HG03159 (cell line): ENCODE measurements around the gene GALNT16.
"Not testable (repeated sequence)": the region's sequence is repeated elsewhere in the genome, so short reads cannot be mapped to it uniquely, and the experiment has no call there.

ENCODE experiments used
- ATAC-seq: cut with Tn5 transposase; IDR thresholded peaks from one replicate; pipeline ENCODE4 v1.9.1; 2021; ENCODE audit warnings: mild to moderate bottlenecking, moderate library complexity; ENCODE audit not compliant: unreplicated experiment

Gene GALNT16

DNA sequence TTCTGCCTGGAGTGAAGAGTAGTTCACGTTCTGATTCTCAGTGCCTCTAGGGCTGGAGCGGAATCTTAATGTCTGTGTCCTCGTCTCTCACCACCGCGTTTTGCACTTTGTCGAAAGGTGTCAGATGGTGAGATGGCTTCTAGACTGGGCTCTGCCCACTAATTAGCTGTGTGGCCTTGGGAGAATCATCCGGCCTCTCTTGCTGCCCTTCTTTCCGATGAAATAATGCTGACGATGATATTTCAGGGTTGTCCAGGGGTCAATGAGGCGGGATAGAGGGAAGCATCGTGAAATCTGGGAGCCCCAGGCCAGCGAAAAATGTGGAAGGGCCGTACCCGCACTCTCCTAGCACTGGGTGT is 811 bp upstream of the GALNT16 start:
- ATAC-seq = no peak

DNA sequence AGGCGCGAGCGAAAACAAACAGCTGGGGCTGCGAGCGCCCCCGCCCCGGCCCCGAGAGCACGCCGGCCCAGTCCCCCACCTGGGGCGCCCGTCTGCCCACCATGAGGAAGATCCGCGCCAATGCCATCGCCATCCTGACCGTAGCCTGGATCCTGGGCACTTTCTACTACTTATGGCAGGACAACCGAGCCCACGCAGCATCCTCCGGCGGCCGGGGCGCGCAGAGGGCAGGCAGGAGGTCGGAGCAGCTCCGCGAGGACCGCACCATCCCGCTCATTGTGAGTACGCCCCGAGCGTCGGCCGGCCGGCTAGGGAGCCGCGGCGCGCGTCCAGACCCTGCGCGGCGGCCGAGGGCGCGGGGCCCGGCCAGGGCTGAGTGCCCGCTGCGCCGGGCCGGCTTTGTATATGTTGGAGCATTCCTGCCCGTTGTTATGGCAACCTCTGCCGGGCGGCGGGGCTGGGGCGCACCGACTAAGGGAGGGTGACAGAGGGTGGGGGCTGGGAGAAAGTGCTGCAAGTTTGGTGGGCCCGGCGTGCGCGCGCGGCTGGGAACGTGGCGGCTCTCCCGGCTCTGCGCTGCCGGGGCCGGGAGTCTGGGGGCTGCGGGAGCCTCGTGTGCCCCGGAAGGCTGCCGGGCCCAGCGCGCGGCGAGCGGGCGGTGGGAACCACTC is 367 bp downstream of the GALNT16 start:
- ATAC-seq = no peak

DNA sequence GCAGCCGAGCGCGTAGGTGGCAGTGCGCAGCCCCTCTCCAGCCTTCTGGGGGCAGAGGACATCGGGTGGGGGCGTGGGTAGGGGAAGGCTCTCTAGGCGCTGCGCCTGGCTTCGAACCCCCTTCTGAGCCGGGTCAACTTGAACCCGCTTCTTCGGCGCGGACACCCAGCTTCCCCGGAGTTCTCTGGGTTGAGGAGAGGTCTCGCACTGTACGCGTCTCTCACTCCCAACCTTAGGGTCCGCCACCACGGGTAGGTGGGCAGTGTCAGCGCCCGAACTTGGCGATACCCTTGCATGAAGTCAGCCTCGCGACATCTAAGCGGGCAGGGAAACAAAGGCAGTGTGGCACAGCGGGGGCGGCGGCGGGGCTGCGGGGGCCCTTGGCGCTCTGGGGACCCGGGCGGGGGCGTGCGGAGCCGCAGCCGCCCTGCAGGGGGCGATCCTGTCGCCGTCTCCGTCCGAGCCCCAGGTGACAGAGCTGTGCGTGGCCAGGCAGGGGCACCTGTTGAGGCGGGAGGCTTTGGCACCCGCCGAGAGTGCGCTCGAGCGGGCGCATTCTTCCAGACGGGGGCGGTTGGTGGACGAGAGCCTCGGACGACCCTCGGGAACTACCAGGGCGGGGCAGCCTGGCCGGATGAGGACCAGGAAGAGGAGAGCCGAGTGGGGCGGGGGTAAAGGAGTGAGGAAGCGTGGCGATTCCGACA is 1.1 kb downstream of the GALNT16 start:
- no peak for ATAC-seq

DNA sequence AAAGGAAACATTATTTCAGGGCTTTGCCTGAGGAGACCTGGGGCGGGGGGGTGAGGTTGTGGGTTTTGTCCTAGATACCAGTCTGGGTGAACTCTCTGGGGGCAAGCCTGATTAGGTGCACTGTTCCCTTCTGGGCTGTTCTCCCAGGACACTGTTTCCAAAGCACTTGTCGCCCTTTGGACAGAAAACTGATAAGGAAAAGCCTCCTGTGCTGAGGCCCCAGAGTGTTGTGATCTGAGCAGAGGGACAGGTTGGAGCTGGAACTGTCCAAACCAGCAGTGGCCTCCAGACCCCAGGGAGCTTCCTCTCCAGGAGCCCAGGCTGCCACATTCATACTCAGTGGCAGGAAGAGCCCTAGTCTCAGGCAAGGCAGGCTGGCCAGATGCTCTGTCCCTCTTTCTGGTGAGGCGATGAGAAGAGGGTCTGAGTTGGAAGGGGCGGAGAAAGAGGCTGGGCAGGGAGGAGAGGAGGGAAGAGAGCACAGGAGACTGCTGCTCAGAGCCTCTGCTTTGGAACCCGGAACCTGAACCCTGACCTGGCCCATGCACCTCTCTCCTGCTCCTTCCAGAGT is 1.9 kb downstream of the GALNT16 start:
- no peak for ATAC-seq

DNA sequence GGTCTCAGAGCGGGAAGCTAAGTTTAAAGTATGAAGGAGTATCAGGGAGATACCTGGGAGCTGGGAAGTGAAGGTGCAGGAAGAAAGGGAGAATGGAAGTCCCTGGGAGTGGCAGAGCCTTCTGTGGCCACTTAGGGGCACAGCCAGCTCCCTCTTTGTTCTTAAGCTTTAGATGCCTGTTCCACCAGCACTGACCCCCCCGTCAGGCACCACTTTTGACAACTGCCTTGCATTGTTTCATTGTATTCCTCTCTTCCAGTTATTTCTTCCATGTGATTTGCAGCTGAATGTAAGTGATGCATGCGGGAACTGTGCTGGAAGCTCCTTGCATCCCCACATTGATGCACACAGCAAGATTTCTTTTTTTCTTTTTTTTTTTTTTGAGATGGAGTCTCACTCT is 2.6 kb downstream of the GALNT16 start:
- ATAC-seq = no peak

DNA sequence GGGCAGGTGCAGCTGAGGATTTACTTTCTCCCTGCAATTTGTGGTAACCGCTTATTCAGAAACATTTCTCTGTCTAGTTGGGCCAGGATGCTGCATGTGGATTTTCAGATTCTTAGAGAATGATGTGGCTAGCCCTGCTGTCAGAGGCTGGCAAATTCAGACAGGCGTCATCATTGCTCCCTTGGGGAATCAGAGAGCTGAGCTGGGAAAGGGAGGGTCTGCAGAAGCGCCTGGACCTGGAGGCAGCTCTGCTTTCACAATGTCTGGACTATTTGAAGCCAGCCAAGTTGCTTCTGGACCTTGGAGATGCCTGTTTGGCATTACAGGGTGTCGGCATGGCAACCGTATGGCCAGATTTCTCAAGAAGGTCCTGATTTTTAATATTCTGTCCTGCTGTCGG is 3.4 kb downstream of the GALNT16 start:
- ATAC-seq = no peak

DNA sequence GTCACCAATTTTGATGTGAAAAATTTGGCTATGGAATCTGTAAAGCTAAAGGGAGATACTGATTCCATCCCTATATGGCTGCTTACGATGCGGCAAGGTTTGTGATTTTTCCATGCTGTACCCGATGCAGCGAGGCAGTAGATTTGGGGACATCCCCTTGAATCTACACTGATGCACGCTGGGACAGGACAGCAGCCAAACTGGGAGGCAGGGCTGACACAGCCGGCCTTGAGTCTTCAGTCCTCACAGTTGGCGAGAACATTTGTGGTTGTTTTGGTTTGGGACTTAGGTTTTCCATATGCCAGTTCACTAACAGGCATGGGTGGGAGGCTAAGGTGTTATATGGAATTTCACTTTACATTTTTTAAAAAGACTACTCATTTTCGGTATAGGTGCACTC is 3.8 kb downstream of the GALNT16 start:
- ATAC-seq = no peak

DNA sequence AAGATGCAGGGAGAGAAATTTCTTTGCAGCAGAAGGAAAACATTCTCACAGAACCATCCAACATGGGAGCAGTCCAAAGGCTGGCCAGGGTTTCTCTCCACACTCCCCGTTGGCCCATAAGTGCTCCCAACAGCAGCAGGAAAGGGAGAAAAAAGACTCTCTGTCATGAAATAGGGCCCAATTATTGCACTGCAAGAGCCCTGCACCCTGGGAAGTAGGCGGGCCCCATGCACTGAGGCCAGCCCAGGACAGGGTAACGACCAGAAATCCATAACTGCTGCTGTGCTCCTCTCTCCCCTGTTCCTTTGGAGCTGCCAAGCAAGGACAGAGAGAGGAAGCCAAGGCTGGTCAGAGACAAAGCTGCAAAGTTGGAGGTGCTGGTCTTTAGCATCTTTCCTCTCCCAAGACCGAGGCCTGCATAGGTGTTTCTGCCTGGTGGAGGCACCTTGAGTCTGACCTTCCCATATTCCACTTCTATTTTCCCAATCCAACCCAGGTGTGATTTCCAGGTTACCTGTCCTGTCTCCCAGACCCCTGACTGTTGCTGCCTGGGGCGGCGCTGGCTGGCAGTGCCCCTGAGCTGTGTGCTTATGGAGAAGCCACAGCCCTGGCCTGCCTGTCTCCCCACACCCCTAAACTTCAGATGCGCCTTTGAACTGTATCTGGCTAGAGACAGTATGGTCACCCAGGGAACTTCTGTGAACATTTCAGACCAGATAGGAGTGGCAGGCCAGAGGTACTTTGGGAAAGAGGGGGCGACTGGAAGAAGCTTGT is 6.8 kb downstream of the GALNT16 start:
- ATAC-seq = no peak

DNA sequence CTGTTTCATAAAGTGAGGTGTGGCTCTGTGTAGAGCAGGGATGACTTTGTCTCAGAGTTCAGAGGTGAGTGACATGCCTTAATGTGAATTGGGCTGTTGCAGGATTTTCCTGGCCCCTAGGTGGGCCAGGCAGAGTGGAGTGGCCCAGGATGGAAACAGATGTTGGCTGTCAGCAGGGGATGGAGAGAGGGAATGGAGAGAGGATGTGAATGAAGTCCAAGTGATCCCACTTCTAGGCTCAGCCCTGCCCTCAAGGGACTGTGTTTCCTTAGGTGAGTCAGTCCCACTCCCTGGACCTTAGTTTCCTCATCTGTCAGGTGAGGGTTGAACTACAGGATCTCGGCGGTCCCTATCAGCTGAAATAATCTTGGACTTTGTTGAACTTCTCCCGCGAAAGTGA is 7.5 kb downstream of the GALNT16 start:
- no peak for ATAC-seq

DNA sequence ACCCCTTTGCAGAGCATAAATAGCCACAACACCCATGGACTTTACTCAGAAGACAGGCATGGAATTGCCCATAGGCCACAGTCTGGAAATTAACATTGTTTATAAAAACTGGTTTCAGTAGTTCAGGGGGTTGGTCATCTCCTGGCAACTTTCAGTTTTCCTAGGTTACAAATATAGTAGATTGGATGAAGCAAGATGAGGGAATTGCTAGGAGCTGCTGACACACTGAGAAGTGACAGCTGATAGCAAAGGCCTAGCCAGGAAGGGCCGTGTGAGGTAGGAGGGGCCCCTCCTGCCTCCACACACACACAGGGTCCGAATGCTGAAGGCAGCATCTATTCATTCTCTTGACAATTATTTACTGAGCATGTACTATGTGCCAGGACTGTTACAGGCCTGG is 8.3 kb downstream of the GALNT16 start:
- ATAC-seq = no peak

DNA sequence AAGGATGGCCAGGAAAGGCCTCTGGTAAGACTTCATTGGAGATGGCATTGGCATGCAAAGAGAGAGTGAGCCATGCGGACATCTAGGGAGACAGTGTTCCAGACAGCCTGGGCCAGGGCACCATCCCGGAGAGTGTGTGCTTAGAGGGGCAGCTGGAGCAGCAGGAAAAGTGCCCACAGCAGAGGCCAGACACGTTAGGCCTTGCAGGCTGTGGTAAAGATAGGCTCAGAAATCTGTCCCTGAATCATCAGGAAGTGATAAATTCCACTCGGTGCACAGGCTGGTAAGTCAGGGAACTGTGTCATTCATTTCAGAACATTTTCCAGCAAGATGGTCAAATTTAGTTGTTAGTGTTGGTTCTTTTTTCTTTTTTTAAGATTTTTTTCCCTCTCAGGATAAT is 8.8 kb downstream of the GALNT16 start:
- ATAC-seq = no peak

DNA sequence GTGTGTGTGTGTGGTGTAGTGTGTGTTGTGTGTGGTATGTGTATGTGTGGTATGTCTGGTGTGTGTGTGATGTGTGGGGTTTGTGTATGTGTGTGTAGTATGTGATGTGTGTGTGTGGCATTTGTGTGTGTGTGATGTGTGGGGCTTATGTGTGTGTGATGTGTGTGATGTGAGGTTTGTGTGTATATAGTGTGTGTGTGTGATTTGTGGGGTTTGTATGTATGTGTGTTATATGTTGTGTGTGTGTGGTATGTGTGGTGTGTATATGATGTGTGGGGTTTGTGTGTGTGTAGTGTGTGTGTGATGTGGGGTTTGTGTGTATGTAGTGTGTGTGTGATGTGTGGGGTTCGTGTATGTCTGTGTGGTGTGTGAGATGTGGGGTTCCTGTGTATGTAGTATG is 9.4 kb downstream of the GALNT16 start:
- ATAC-seq = no peak

DNA sequence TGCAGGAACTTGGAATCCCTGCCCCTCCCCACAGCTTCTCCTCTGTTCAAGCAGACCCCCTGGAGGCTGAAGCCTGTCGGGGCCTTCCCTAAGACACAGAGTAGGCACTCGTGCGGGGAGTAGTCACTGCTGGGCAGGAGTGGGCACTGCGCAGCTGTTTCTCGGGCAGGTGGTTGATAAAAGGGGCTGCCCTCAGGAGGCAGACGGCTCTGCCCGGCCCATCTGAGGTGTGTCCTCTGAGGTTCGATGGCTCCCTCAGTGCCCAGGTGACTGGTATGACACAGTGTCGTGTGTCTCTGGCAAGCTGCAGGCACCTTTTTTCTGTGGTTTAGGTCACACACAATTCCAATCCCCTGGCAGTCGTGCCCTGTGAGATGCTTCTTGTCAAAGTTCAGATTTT is 10.1 kb downstream of the GALNT16 start:
- ATAC-seq = no peak

DNA sequence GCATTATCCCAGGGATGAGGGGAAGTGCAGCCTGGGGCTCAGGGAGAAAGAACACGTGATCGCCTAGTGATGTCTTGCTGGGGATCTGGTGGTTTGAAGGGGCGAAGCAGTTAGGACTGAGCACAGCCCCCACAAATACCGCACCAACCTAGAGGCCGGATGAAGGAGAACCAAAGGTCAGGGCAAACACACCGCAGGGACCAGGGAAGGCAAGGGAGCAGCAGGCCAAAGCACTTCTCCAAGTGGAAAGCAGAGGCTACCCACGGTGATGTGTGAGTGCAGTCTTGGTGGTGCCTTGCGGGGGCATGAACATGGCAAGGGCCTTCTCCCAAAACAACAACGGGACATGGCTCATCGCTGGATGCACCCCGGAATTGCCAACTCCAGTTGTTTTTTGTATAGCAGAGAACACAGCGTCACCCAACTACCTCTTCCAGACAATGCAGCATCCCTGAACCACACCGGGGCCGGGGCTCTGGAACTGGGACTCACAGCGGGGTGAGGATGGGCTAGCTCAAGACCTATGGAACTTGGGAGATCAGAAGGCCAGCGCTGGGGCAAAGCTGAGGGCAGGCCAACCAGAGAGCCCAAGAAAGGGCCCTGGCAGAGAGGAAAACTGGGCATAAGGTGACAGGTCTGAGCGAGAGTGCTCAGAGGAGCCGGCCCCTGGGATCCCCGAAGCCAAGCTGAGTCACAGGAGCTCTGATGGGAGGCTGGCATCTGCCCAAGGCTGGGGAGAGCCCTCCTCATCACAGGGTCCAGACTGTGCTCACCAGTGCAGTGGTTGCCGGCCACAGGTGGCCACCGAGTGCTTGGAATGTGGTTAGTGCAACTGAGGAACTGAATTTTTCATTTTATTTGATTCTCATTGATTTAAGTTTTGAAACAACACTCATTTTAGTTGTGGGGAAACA is 11.1 kb downstream of the GALNT16 start:
- no peak for ATAC-seq

DNA sequence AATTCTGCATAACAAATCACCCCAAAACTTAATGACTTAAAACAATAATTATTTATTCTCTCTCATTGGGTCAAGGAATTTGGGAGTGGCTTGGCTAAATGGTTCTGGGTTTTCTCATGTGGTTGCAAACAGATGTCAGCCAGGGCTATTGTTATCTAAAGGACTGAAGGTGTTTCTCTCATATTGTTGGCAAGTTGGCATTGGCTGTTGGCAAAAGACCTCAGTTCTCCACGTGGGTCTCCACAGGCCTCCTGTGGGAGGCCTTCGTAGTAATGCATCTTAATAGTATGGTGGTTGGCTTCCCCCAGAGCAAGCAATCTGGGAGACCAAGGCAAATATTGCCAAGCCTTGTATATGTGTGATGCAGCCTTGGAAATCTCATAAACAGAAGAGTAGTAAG is 14.4 kb downstream of the GALNT16 start:
- no peak for ATAC-seq

DNA sequence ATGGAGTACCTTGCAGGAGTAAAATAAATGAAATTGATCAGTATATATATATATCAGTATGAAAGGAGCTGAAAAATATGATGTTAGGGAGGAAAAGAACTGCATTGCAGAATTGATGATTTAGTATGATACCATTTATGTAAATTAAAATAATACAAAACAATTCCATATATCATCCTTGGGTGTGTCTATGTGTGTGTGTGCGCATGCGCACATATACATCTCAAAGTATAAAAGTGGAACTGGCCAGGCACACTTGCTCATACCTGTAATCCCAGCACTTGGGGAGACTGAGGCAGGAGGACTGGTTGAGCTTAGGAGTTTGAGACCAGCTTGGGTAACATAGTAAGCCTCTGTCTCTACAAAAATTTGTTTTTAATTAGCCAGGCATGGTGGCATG is 15.4 kb downstream of the GALNT16 start:
- ATAC-seq = no peak

DNA sequence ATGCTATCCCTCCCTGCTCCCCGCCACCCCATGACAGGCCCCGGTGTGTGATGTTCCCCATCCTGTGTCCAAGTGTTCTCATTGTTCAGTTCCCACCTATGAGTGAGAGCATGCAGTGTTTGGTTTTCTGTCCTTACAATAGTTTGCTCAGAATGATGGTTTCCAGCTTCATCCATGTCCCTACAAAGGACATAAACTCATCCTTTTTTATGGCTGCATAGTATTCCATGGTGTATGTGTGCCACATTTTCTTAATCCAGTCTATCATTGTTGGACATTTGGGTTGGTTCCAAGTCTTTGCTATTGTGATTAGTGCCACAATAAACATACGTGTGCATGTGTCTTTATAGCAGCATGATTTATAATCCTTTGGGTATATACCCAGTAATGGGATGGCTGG is 17.4 kb downstream of the GALNT16 start:
- not testable (repeated sequence) for ATAC-seq

DNA sequence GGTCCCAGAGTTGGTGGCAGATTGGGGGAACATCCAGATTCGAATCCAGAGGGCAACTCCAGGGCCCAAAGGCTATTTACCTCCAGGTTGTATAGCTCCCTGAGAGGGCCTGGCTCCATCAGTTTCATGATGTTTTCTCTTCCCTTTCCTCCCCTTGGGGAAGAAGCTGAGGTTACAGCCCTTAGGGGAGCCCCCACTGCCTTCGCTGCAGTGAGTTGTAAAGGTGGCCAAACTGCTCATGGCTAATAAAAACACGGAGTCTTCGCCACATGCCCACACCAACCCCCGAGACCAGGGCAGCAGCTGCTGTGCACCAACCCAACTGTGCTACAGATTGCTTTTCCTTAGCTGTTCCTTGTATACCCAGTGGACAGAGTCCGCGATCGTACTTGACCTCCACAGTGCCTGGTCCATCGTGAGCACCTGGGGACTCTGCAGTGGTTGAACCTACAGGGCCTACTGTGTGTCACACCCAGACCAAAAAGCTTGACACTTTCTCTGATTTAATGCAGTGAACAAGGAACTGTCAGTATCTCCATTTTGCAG is 20.9 kb downstream of the GALNT16 start:
- no peak for ATAC-seq

DNA sequence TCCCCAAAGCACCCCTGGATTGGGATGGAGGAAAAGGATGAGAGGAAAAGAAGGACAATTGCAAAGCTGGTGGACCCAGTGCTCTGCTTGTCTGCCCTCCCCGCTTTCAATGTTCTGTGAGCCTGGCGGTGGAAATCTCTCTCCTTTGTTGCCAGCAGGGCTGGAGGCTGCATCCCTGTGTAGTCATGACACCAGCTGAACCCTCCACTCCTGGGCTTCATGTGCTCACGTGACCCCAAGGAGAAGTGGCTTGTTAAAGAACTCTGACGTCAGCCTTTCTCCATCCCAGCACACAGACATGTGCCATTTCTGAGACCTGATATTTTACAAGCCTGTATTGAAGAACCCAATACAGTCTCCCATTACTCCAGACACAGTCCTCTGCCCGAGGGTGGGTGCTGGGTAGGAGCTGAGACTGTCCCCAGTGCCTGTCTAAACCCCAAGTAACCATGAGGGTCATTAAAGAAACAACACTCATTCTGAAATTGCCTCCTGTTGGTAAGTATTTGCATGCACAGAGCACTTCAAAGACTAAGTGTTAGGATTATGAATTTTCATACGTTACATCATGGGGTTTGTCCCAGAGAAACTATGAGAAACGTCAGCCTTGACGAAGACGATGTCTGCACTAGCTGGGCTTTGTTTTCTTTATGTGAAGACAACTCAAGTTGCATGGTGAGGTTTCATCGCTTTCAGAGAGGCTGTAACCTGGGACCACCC is 21.7 kb downstream of the GALNT16 start:
- ATAC-seq = no peak

DNA sequence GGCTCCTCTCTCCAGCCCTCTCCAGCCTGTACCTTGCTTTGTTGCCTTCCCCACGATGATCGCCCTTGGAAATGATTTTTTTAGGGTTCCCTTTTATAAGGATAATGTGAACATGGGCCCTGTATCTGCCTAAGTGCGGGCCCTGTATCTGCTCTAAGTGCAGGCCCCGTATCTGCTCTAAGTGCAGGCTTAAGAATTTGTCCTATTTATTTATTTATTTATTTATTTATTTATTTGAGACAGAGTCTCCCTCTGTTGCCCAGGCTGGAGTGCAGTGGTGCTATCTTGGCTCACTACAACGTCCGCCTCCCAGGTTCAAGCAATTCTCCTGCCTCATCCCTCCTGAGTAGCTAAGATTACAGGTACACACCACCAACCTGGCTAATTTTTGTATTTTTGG is 22.5 kb downstream of the GALNT16 start:
- no peak for ATAC-seq
